ENCODE results near the gene POLN.

The POLN gene

DNA sequence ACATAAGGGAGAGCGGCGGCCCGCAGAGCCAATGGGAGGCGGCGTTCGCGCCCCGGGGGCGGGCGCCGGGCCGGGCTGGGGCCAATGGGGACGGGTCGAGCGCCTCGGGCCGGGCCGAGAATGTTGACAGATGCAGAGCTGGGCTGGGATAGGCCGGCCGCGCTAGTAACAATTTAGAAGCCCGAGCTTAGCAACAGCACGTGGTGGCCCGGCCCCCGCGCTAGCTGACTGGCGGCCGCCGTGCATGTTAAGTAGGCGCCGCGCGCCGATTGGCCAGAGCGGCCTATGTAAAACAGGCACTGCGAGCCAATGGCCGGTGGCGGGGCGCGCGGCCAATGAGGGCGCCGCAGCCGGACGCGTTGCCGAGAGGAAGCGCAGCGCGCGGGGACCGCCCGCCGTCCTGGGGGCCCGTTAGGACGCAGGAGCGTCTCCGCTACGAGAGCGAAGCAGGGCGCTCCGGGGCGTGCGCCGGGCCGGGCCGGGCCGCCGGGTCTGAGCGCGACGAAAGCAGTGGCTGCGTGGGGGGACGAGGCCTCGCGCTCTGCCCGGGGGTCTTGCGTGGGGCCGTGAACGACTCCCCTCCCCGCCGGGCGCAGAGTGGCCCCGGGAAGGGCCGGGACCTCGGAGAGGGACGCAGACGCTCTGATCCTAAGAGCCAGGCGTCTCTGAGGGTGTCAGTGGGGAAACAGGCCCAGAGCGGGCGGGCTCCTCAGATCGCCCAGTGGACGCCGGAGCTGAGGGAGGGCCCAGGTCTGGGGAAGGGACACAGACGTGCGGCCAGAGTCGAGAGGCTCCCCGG, 20.4 kb upstream of the POLN start:
- peak; percentile 99 for DNase-seq

DNA sequence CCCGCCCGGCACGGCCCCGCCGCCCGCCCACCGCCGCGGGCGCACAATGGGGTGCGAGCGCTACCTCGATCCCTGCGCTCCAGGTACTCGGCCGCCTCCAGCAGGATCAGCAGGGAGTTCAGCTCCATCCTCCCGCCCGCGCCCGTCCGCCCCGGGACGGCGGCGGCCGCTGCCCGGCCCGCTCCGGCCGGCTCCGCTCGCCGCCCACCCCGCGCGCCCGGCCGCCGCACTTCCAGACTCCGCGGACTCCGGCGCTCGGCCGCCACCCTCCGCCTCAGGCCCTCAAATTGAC, 19.9 kb upstream of the POLN start, which contains the start of gene MXD4:
TSS of gene MXD4 (minus strand) at position 257 of the 292 bp plus-strand sequence. CDS start at position 128, 129 bp downstream.
- DNase-seq: no peak

DNA sequence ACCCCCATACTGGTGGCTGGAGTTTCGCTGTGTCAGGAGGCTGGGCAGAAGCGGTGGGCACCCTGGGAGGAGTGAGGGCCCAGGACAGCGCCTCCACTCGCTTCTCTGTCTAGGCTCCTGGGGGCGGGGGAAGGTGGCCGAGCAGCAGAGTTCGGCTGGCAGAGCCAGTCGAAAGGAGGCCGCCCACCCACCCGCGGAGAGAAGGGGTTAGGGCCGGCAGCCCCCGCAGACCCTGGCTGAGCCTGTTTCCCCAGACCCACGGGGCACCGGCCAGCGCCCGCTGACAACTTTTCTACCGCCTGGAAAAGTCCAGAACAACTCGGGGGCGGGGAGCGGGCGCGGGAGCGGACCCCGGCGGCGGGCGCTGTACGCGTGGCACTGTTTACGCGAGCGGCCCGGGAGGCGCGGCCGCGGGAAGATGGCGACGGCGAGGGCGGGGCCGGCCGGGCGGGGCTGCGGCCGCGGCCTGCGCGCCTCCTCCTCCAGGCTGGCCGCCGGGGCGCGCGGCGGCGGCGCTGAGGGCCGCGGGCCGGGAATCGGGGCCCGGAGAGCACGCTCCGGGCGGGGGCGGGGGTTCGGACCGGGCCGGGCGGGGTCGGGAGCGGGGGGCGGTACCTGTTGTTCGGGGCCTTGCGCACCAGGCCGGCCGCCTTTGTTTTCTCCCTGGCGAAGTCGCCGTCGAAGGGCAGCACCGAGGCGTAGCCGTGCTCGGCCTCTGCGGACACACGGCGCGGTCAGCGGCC, 19.4 kb upstream of the POLN start:
- DNase-seq: no peak

DNA sequence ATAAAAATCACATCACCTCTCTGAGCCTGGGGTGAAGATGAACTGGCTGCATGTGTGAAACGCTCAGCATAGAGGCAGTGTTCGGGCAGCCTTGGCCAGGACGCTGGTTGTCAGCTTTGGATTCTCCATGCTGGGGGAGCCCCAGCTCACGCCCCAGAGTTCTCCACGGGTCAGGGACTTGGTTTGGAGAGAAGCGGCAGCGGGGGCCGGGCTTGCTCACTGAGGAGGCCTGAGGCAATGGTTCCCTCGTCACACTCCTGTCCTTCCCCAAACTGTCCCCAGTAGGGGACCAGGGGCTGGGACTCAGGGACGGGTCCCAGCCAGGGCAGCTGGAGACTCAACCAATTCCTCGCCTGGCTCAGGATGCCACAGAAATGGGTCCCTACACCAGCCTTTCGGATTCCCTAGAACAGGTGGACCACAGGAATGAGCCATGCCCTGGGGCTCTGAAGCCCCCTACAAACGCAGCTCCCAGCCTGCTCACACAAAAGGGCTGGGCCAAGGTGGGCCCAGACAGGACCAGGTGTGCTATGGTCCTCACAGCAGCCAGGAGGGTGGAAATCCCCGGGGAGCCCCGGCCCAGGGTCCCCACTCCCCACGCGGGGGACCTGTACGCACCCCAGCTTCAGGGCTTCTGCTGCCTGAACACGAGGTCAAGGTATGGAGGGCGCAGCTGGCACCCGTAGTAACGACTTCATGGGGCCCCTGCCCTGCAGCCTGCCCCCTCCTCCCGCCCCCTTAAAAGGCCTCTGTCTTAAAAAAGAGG, 18.6 kb upstream of the POLN start:
- no peak for DNase-seq

DNA sequence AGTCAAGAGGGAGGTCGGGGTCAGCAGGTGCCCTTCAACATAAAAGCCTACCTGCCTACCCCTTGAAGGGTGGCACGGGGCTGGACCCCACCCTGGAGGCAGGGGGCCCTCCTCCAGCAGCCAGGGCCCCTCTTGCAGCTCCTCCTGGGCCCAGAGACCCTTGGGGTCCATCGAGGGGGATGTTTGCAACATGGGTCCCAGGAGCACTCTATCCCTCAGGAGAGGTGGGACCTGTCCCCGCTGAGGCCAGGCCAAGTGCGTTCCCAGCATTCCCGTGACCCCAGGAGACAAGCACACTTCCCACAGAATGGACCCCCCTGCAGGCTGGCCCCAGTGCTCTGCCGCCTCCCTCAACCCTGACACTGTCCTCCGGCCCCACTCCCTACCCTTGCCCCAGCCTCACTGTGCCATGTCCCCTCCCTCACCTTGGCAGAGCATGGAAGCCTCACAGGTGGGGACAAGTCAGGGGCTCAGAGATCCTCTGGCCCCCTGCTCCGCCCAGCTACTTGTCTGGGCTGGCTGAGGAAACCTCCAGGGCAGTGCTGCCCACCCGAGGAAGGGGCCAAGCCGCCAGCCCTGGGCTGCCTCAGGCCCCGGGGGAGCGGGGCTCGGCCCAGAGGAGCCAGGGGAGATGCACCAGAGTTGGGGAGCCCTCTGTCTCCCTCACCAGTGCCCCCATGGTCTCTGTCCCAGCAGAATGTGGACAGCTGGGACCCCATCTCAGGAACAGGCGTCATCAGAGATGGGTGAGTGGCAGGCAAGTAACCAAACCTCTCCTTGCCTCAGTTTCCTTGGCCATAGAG, 17.8 kb upstream of the POLN start:
- DNase-seq: no peak

DNA sequence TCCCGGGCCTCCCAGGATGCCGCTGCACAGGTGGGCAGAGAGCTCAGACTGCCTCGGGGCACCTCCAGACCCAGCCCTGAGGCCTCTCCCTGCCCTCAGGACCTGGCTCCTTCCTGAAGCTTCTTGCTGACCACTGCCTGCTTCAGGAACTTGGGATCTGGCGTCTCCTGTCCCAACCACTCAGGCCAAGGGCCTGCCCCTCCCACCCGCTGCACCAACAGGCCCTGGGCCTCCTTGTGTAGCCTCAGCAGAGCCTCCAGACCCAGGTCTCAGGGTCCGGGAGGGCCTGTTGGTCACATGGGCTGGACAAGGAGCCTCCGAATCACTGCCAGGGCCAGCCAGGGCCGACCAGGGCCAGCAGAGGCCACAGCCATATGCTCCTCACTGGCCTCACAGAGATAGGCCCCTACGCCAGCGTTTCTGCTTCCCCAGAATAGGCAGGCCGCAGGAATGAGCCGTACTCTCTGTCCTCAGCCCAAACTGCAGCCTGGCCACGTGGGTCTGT, 17.2 kb upstream of the POLN start:
- no peak for DNase-seq

DNA sequence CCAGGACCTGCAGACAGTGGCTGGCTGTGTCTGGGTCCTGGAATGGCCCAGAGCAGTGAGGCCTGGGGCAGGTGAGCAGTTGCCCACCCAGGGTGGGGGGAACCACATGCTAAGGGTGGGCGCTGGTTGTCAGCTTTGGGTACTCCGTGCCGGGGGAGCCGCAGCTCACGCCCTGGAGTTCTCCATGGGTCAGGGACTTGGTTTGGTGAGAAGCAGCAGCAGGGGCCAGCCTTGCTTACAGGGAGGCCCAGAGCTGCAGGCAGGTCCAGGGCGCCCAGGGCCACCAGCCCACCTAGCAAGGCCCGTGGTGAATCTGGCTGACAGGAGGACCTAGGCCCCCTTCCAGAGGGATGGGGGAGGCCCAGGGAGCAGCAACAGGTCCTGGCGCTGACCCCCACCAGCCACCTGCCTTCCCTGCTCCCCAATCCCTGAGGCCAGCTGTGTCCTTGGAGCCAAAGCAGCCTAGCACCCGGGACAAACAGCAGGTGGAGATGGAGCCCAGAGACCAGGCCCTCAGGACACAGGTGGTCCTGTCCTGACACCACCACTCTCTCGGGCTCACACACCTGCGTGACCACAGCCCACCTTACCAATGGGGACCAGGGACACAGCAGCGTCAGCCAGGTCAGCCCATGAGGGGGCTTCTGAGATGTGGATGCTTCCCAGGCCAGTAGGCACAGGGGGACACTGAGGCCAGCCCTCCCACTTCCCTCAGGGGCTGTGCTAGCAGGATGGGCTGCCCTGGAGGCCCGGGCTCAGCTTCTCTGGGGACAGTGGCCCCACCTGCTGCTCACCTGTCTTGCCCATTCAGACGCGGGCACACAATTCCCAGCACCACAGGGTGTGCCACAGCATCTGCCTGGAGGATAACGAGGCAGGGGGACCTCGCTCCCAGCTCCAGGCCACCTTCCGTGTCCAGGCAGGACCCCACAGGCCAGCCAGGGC, 16.4 kb upstream of the POLN start:
- no peak for DNase-seq

DNA sequence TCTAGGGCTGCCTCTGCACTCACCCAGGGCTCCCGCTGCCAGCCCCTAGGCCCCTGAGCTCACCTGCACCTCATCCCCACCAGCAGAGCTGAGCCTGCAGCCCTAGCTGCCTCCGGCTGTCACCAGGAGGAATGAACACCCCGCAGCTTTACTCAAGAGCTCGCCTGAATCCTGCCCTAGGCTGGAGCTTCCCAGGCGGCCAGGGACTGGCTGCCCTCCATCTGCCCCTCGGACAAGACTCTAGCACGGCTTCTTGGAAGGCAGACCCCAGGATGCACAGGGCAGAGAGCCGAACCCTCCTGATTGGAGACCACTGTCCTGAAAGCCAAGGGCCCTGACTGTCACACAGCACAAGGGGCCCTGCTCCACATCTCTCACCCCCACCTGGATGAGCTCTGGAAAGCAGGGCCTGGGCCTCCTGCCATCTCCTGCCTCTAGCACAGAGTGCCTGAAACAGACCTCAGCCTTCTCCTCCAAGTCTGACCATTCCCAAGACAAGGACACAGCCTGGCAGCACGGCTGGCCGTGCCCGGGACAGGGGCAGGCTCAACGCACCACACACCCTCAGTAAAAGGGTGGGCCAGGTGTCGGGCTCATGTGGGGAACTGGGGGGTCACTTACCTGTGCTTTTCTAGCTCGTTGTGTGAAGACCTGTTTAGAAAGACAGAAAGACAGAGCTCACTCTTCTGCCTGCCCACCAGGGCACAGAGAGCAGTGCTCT, 15.6 kb upstream of the POLN start:
- no peak for DNase-seq

DNA sequence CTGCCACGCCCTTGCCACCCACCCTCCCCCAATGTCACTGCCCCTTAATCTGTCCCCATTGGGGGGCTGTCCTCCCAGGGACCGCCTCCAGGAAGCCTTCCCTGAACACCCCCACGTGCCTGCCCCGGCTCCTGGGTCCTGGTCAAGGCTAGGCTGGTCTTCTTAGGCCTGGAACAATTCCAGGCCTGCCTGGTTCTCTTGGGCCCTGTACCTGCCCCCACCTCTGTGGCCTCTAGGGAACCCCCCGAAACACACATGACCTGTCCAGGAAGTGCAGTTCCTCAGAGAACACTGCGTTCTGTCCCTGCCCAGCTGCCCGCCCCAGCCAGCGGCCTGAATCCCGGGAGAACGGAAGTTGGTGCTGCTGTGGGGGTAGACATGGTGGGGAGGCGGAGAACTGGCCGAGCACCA, 14.9 kb upstream of the POLN start:
- no peak for DNase-seq

DNA sequence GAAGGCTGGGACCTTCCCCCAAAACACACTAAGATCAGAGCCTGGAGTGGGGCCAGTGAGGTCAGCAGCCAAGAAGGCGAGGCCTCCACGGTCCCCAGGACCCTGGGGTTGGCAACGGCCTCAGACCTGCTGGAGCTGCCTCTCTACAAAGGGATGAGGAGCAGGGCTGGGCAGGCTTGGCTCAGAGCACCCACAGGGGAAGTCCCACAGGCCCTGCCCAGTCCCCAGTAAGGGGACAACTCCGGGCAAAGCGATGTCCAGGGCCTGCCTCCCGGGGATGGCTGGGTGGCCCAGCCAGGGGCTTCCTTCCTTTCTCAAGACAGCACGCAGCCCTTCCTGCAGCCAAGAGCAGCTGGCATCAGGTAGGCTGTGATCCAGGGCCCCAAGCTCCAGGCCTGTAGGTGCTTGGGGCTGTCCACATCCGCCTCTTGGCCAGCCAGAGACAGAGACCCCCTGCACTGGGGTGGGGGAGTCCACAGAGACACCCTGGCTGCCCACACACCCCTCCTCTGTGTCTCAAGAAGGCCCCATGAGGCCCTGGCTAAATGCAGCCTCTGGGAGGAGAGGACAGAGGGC, 14.3 kb upstream of the POLN start:
- DNase-seq: no peak

DNA sequence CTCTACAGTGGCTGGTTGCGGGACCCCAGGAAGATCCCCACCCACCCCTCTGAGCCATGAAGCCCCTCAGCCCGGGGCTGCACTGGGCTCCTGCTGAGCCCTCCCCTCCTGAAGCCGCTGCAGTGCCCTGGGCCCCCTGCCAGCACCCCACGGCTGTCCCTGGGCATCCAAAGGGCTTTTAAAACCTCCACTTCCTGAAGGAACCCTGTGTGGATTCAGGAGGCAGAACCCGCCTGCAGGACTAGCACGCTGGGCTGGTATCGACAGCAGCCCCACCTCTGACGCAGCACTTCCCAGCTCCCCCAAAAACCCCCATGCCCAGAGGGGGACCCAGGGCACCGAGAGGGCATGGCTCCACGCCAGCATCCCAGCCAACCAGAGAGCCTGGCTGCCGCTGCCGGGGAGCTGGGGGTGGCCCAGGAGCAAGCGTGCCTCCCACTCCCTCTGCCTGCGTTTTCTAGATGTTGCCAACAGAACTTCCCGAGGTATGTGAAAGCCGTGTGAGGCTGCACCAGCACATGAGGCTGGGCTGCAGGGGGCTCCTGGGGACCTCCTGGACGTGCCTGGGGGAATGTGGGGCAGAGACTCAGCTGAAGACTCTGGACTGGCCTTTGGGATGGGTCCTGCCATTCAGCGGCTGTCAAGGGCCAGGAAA, 13.7 kb upstream of the POLN start:
- DNase-seq: no peak

DNA sequence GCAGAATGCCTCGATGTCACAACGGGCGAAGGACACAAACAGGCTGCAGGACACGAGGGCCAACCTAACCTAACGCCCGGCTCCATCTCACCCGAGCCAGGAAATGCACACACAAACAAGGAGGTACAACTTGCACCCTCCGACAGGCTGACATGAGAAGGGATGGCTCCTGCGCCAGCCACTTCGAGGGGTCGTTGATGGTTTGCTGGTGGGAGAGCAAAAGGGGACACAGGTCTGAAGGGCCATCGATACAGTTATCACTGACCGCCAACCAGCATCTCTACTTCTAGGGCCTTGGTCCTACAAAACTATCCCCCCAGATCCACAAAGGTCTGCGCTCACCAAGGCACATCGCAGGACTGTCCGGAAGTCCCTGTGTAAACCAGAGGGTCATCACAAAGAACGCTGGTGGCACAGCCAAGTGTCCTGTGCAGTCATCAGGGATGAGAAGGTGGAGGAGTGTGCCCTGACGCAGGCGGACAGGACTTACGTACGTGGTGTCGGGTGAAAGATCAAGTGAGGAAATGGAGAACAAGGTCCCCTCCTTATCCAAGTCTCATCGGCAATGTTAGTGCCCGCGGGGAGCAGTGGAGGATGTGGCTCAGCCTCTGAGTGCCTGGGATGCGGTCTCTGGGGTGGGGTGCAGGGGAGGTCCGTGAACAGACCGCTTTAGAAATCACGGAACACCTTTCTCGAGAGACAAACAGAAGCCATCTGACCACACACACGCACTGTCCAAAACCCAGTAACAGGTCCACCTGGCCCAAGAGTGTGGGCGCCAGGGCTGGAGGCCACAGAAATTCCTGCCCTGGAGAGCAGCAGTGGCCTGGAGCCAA, 13.0 kb upstream of the POLN start:
- DNase-seq: no peak

DNA sequence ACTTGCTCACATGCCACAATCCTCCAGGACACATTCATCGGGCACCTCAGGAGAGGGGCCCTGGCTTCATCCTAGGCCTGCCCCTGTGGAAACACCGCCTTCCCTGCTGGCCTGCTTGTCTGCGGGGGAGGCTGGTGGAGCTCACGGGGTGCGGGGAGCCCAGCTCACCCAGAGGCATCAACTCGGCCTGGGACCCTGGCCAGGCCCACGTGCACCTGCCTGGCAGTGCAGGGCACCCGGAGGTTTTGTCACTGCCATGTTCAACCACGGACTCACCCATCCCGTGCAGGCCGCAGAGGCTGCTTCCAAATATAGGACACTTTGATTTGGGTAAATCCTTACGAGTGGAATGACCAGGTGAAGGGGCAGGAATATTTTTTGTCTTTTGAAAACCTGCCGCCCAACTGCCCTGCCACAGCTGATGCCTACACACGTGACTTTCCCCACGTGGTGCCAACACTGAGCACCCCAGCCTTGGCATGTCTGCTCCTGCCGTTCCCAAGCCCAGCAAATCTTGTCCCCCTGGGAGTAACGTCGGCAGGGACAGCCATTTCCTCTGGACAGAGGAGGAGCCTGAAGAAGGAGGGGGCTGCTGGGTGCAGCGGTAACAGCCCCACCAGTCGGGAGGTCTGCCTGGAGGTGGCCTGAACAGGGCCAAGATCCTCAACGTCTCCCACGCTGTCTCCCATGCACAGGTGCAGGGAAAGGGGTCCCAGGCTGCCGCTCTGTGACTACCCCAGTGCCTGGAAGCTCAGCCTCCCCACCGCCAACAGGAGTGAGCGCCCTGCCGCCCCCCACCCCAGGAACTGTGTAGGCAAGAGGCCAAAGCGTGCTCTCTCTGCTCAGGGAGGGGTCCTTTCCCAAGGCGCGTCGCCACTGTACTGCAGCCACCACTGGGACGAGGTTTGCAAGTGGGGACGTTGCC, 11.5 kb upstream of the POLN start:
- no peak for DNase-seq

DNA sequence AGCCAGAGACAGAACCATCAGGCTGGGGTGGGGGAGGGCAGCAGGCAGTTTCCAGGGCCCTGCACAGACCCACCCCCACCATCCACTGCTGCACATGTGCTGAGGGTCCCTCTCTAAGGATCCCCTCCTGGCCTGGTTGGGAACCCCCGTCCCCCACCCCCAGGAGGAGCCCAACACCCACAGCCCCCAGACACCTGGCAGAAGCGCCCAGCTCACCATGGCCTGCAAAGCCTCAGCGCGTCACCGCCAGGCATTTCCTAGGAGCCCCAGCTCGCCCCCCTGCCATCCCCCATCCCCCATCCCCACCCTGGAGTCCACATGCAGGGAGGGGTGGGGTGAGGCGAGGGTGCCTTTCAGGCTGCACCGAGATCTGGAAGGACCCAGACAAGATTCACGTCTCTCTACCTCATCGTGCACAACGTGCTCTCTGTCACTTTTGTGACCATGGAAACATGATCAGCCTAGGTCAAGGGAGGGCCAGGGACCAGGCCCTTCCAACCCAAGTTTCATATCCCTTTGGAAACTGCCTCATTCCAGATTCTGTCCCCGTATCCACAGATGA, 10.7 kb upstream of the POLN start:
- DNase-seq: no peak

DNA sequence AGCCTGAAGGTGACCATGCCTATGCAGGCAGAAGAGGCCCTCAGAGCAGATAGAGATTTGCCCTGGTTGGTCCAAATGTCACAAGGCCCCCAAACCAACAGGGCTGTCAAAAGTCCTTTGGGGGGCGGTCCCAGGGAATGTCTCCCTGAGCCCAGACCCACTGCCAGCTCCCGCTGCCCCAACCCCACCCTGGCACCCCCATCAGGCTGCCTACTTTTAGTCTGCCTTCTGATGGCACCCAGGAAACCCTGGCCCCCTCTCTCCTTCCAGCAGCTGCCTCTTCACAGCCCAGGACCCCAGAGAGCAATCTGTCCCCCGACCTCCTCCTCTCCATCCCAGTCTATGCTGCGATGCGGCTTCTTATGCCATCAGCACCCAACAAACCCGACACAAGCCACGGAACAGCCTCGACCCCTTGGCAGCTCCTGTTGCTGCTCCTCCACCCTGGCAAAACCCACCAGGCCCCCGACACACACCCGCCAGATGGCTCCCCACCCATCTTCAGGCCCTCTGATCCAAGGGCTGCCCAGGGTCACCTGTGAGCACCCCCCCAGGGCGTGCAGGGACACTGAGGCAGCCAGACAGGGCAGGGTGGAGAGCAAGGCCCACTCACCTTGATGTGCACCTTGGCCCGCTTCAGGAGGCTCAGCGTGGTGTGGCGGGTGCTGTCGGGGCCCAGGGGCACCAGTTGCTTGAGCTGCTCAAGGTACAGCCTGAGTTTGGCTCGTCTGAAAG, 10.0 kb upstream of the POLN start:
- no peak for DNase-seq

DNA sequence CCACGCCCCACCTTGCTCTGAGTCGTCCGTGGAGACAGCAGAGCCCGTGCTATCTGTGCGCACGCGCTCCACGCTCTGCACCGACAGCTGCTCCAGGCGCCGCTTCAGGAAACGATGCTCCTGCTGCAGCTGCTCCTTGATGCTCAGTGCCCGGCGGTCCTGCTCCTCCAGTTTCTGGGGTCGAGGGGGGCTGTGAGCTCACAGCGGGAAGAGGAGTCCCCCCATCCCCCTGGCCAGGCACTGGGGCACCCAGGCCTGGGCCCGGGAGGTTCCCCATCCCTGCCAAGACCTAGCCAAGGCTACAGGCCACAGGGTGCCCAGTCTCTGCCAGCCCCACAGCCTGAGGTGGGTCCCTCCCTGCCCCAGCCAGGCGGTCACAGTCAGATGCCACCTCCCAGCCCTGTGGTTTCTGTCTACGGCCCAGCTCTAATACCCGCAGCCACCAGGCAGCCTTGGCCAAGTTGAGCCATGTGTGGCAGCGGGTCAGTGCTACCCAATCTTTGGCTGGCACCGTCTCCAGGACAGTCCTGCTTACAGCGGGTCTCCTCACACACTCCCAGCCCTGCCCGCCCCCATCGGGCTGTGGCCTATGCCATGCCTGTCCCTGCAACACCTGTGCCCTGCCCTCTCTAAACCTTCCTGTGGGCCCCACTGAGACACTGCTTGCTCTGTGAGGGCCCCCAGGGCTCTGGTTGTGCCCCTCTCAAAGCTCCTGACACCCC, 9.3 kb upstream of the POLN start:
- no peak for DNase-seq

All from T1000 (cell line).